Osteocyte (in vitro differentiated cells): ENCODE results near the gene ARL14EP. TPM values are rescaled to one million over a fixed set of nuclear protein-coding genes. Genes with fewer than 3 reads are reported as not detected.
A peak's percentile ranks its signal among the peaks of the same experiment; 100 is the strongest.

Experiments used
- DNase-seq: peaks from one replicate; pipeline ENCODE4 v3.0.0; 2021; ENCODE audit warnings: mixed read lengths; ENCODE audit not compliant: unreplicated experiment; ENCODE audit errors: extremely low spot score
- H3K27ac Mint-ChIP-seq: one replicate; pipeline ENCODE4 v1.8.0; 2021; ENCODE audit warnings: mild to moderate bottlenecking, mixed read lengths; ENCODE audit not compliant: unreplicated experiment
- H3K27me3 Mint-ChIP-seq: one replicate; pipeline ENCODE4 v1.8.0; 2021; ENCODE audit warnings: mixed read lengths; ENCODE audit not compliant: unreplicated experiment
- H3K36me3 Mint-ChIP-seq: one replicate; pipeline ENCODE4 v1.8.0; 2021; ENCODE audit warnings: mixed read lengths; ENCODE audit not compliant: unreplicated experiment
- H3K4me1 Mint-ChIP-seq: one replicate; pipeline ENCODE4 v1.8.0; 2021; ENCODE audit warnings: mixed read lengths; ENCODE audit not compliant: unreplicated experiment
- H3K4me3 Mint-ChIP-seq: one replicate; pipeline ENCODE4 v1.8.0; 2021; ENCODE audit warnings: mild to moderate bottlenecking, moderate library complexity, mixed read lengths; ENCODE audit not compliant: unreplicated experiment
- H3K9me3 Mint-ChIP-seq: one replicate; pipeline ENCODE4 v1.8.0; 2021; ENCODE audit warnings: mixed read lengths; ENCODE audit not compliant: unreplicated experiment
- total RNA-seq: library from RNA; stranded (reverse); gene quantifications from 2 replicates; pipeline ENCODE4 v1.2.1, GENCODE V29; 2021
- TF ChIP-seq, protein P1 (sequence below): fragments of 200-600 bp; sonication (generic); IDR thresholded peaks from 2 replicates; pipeline ENCODE4 v1.5.0; 2021; ENCODE audit warnings: antibody characterized with exemption, mild to moderate bottlenecking, moderate library complexity

Gene ARL14EP
- total RNA-seq, 1 donor from 2014 or later, result 21.7 TPM

DNA sequence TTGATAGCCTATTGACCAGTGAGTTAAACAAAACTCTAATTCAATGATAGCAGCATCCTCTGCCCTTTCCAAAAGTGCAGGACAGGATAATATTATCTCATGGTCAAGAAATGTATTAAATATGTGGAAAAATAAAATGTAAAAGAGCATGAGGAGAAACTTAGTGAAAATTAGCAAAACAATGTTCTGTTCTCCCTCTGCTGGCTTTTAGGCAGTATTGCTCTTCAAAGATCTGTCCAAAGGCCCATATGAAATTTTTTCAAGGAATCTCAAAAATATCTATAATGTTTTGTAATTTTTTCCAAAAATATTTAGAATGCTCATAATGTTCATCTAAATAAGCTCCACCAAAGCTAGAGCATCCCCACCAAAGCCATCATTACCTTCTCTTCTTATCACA, 8.3 kb upstream of the ARL14EP start:
- DNase-seq, result no peak
- peaks cover 35% of the 10 kb centered on the region for H3K27me3 Mint-ChIP-seq
- peaks cover 6% of the 10 kb centered on the region for H3K9me3 Mint-ChIP-seq
- peaks cover 3% of the 10 kb centered on the region for H3K4me1 Mint-ChIP-seq
- H3K4me3 Mint-ChIP-seq, result no peak overlapping the region
- TF ChIP-seq, protein P1, sequence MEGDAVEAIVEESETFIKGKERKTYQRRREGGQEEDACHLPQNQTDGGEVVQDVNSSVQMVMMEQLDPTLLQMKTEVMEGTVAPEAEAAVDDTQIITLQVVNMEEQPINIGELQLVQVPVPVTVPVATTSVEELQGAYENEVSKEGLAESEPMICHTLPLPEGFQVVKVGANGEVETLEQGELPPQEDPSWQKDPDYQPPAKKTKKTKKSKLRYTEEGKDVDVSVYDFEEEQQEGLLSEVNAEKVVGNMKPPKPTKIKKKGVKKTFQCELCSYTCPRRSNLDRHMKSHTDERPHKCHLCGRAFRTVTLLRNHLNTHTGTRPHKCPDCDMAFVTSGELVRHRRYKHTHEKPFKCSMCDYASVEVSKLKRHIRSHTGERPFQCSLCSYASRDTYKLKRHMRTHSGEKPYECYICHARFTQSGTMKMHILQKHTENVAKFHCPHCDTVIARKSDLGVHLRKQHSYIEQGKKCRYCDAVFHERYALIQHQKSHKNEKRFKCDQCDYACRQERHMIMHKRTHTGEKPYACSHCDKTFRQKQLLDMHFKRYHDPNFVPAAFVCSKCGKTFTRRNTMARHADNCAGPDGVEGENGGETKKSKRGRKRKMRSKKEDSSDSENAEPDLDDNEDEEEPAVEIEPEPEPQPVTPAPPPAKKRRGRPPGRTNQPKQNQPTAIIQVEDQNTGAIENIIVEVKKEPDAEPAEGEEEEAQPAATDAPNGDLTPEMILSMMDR, result peak; percentile 65
- H3K36me3 Mint-ChIP-seq, result no peaks in the 10 kb centered on the region
- no peak overlapping the region for H3K27ac Mint-ChIP-seq

DNA sequence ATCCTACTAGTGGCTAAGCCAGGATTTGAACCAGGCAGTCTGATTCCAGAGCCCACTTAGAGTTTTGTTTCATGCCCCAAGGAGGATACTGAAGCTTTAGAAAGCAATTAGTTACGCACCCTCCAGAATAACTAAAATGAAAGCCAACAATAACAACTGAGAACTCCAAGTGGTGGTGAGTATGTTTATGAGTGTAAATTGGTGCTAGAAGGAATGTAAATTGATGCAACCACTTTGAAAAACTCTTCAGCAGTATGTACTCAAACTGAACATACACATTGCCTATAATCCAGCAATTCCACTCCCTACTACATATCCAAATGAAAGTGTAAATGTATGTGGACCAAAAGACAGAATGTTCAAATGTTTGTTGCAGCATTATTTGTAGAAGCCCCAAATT, 6.7 kb upstream of the ARL14EP start:
- Mint-ChIP-seq H3K9me3 (peaks cover 1% of the 10 kb centered on the region), H3K4me1 (peaks cover 3% of the 10 kb centered on the region), H3K4me3 (no peak overlapping the region), H3K27me3 (peaks cover 40% of the 10 kb centered on the region), H3K27ac (no peak overlapping the region), H3K36me3 (no peaks in the 10 kb centered on the region)
- DNase-seq, result no peak
- TF ChIP-seq, protein P1, result no peak

DNA sequence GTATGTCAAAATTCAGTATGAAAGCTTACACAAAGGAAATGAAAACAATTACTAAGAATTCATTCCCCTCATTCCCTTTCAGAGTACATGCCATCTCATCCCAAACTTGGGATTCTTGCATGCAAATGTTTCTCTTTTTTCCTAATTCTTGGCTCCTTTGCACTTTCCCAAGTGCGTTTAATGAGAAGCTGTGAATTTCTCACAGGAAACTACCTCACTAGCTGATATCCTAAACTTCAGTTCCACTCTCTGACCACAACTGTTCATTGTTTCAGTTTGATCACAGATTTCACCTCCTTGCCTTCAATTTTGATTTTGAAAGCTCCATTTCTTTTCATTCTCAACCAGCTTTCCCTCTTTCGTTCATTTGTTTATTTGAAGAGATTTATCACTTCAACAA, 5.9 kb upstream of the ARL14EP start:
- DNase-seq, result no peak
- peaks cover 38% of the 10 kb centered on the region for H3K27me3 Mint-ChIP-seq
- TF ChIP-seq, protein P1, result no peak
- no peak overlapping the region for H3K27ac Mint-ChIP-seq
- H3K36me3 Mint-ChIP-seq, result no peaks in the 10 kb centered on the region
- H3K9me3 Mint-ChIP-seq, result no peaks in the 10 kb centered on the region
- no peak overlapping the region for H3K4me3 Mint-ChIP-seq
- H3K4me1 Mint-ChIP-seq, result peaks cover 3% of the 10 kb centered on the region

DNA sequence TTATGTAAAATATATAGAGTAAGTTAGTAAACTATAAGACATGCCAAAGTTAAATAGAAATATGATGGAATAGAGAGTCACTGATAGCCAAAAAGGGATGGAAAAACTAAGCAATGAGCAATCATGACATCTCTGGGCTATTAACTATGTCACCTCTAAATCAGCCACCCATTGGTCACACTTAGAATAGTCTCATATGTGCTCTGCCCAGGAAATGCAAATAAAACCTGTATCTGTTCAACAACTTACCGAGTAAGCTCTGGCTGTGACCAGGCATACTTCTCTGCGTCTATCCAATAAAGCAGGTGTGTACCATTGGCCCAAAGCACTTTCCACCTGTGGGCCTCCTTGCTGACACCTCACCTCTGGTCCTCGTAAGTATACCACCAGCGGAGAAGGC, 1.6 kb upstream of the ARL14EP start:
- H3K27ac Mint-ChIP-seq, result no peak overlapping the region
- H3K36me3 Mint-ChIP-seq, result no peaks in the 10 kb centered on the region
- no peak overlapping the region for H3K4me3 Mint-ChIP-seq
- no peak for DNase-seq
- H3K9me3 Mint-ChIP-seq, result no peaks in the 10 kb centered on the region
- TF ChIP-seq, protein P1, result no peak
- H3K4me1 Mint-ChIP-seq, result peaks cover 22% of the 10 kb centered on the region
- H3K27me3 Mint-ChIP-seq, result peaks cover 26% of the 10 kb centered on the region

DNA sequence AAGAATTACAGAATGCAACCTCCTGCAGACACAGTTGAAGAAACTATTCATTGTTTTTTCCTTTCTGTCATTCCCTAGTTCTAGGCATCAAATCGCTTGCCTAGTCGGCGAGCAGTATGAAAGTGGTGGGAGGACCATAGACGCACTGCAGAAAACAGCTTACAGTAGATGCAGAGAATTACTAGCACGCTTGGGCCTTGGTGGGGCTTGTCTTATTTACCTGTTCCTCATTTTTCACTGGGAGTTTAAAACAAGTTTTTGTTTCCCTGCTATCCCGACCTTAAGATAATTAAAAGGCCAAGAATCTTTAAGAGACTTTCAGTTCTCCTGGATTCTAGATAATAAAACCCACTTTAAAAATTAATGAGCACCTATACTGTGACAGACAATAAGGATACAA, 713 bp upstream of the ARL14EP start:
- Mint-ChIP-seq H3K9me3 (no peaks in the 10 kb centered on the region), H3K36me3 (no peaks in the 10 kb centered on the region), H3K4me1 (peaks cover 20% of the 10 kb centered on the region), H3K27ac (no peak overlapping the region), H3K4me3 (peak overlapping the region; percentile 99), H3K27me3 (peaks cover 25% of the 10 kb centered on the region)
- DNase-seq, result no peak
- TF ChIP-seq, protein P1, result no peak
